H1 (cell line): ENCODE measurements around the gene ANKUB1. TPM values are rescaled to one million over a fixed set of nuclear protein-coding genes. Genes with fewer than 3 reads are reported as not detected.

Experiments used
- CTCF ChIA-PET: fragments of 300-600 bp; sonication (Branson Sonifier 250); formaldehyde crosslinking; loops from one replicate; lab custom pipeline; 2021; ENCODE audit not compliant: partially characterized antibody; lab: Charles Lee
- POLR2A ChIA-PET: fragments of 300-600 bp; sonication (Branson Sonifier 250); formaldehyde crosslinking; loops from one replicate; lab custom pipeline; 2021; ENCODE audit warnings: inconsistent platforms; ENCODE audit not compliant: partially characterized antibody; lab: Charles Lee
- DNase-seq, 2 experiments: peaks; one replicate each; pipeline versions ENCODE4 v3.0.0 to v3.0.0-alpha.2; 2010 to 2022; ENCODE audit warnings: low spot score in 2 of 2, low read depth in 1 of 2, mixed read lengths in 1 of 2
- FAIRE-seq: peaks from 2 replicates; lab custom pipeline; 2011; peaks lifted over from hg19 to GRCh38; lab: Jason Lieb, UNC
- H2AFZ ChIP-seq: 2 replicates; pipeline ENCODE4 v1.8.1; 2012; ENCODE audit warnings: low read length, inconsistent platforms
- H2AK5ac ChIP-seq: 2 replicates; pipeline ENCODE4 v1.6.1; 2013; ENCODE audit warnings: low read depth, low read length
- H2BK120ac ChIP-seq: replicated peaks from 2 replicates; pipeline ENCODE3; 2013; ENCODE audit warnings: low read depth, low read length, inconsistent platforms
- H2BK12ac ChIP-seq: 2 replicates; pipeline ENCODE4 v1.6.1; 2013; ENCODE audit warnings: low read depth, low read length
- H2BK15ac ChIP-seq: 2 replicates; pipeline ENCODE4 v1.6.1; 2013; ENCODE audit warnings: low read length
- H2BK20ac ChIP-seq: 2 replicates; pipeline ENCODE4 v1.6.1; 2013; ENCODE audit warnings: low read length
- H2BK5ac ChIP-seq: 2 replicates; pipeline ENCODE4 v1.6.1; 2013; ENCODE audit warnings: low read depth, low read length
- H3K14ac ChIP-seq: 2 replicates; pipeline ENCODE4 v1.6.1; 2013; ENCODE audit warnings: inconsistent platforms; ENCODE audit not compliant: insufficient read length
- H3K18ac ChIP-seq: 2 replicates; pipeline ENCODE4 v1.6.1; 2013; ENCODE audit warnings: low read length; ENCODE audit errors: extremely low read depth
- H3K23ac ChIP-seq: 2 replicates; pipeline ENCODE4 v1.6.1; 2013; ENCODE audit warnings: inconsistent platforms; ENCODE audit not compliant: insufficient read length
- H3K23me2 ChIP-seq: 2 replicates; pipeline ENCODE4 v1.6.1; 2013; ENCODE audit warnings: low read depth, low read length
- H3K27ac ChIP-seq: 2 replicates; pipeline ENCODE4 v1.6.1; 2011; ENCODE audit warnings: low read depth, low read length, inconsistent platforms
- H3K27me3 ChIP-seq, 4 experiments: replicated peaks in 1 of 4; 1 replicate in 1 of 4; 2 replicates in 3 of 4; pipeline versions ENCODE4 v1.6.1 to v1.8.1; 2011 to 2013; ENCODE audit warnings: low read length in 3 of 4, mild to moderate bottlenecking in 3 of 4, inconsistent platforms in 2 of 4, mixed read lengths in 2 of 4, moderate library complexity in 1 of 4; ENCODE audit not compliant: control insufficient read depth in 3 of 4, insufficient read depth in 3 of 4; ENCODE audit errors: extremely low read depth in 1 of 4
- H3K36me3 ChIP-seq, 4 experiments: 2 replicates each; pipeline versions ENCODE4 v1.6.1 to v1.8.1; 2011 to 2013; ENCODE audit warnings: mild to moderate bottlenecking in 4 of 4, low read length in 3 of 4, moderate library complexity in 2 of 4, control low read depth in 1 of 4, inconsistent platforms in 1 of 4; ENCODE audit not compliant: insufficient read depth in 4 of 4, control insufficient read depth in 2 of 4
- H3K4ac ChIP-seq: replicated peaks from 2 replicates; pipeline ENCODE3; 2013; ENCODE audit warnings: low read length, low read depth, mixed read lengths, inconsistent platforms; ENCODE audit not compliant: insufficient read length
- H3K4me1 ChIP-seq, 4 experiments: replicated peaks in 1 of 4; 1 replicate in 1 of 4; 2 replicates in 3 of 4; pipeline versions ENCODE4 v1.6.1 to v1.8.1; 2011 to 2013; ENCODE audit warnings: low read length in 3 of 4, inconsistent platforms in 2 of 4, mixed read lengths in 1 of 4; ENCODE audit not compliant: insufficient read depth in 4 of 4, control insufficient read depth in 3 of 4
- H3K4me2 ChIP-seq, 2 experiments: 2 replicates each; pipeline versions ENCODE4 v1.6.1 to v1.8.1; 2011 to 2013; ENCODE audit warnings: low read depth in 2 of 2, low read length in 2 of 2, control low read depth in 1 of 2, inconsistent platforms in 1 of 2, mild to moderate bottlenecking in 1 of 2; ENCODE audit not compliant: insufficient read depth in 1 of 2
- H3K4me3 ChIP-seq, 4 experiments: fragments of 200-600, 300-600 bp in 1 of 4; sonication (generic), shearing (Covaris generic), sonication (Bioruptor Twin) in 1 of 4; 2 replicates each; pipeline versions ENCODE4 v1.5.1 to v1.8.1; 2011 to 2016; ENCODE audit warnings: low read length in 4 of 4, low read depth in 3 of 4, control low read depth in 2 of 4, inconsistent platforms in 2 of 4, mild to moderate bottlenecking in 2 of 4, mixed read lengths in 1 of 4, moderate library complexity in 1 of 4; ENCODE audit not compliant: insufficient read depth in 2 of 4; ENCODE audit errors: extremely low read depth in 1 of 4
- H3K56ac ChIP-seq: replicated peaks from 2 replicates; pipeline ENCODE3; 2013; ENCODE audit warnings: low read depth, mild to moderate bottlenecking, mixed read lengths, low read length, inconsistent platforms; ENCODE audit not compliant: insufficient read length
- H3K79me1 ChIP-seq: 2 replicates; pipeline ENCODE4 v1.6.1; 2013; ENCODE audit warnings: low read depth, low read length, control low read depth
- H3K79me2 ChIP-seq, 2 experiments: 2 replicates each; pipeline versions ENCODE4 v1.6.1 to v1.8.1; 2012 to 2013; ENCODE audit warnings: low read length in 2 of 2, mild to moderate bottlenecking in 2 of 2, inconsistent platforms in 1 of 2; ENCODE audit not compliant: insufficient read depth in 2 of 2, control insufficient read depth in 1 of 2
- H3K9ac ChIP-seq, 4 experiments: replicated peaks in 1 of 4; 1 replicate in 1 of 4; 2 replicates in 3 of 4; pipeline versions ENCODE4 v1.6.1 to v1.8.1; 2011 to 2013; ENCODE audit warnings: low read depth in 3 of 4, low read length in 3 of 4, control low read depth in 2 of 4, mild to moderate bottlenecking in 2 of 4, moderate library complexity in 2 of 4, inconsistent platforms in 1 of 4; ENCODE audit errors: extremely low read depth in 1 of 4
- H3K9me3 ChIP-seq, 2 experiments: 2 replicates each; pipeline versions ENCODE4 v1.6.1 to v1.8.1; 2012 to 2013; ENCODE audit warnings: mild to moderate bottlenecking in 2 of 2, moderate library complexity in 2 of 2, control low read depth in 1 of 2, inconsistent platforms in 1 of 2, low read depth in 1 of 2, low read length in 1 of 2, mixed read lengths in 1 of 2; ENCODE audit not compliant: insufficient read depth in 2 of 2
- H4K20me1 ChIP-seq, 2 experiments: replicated peaks in 1 of 2; 2 replicates each; pipeline versions ENCODE3 to v1.8.1; 2011 to 2013; ENCODE audit warnings: inconsistent platforms in 2 of 2, low read length in 2 of 2, mild to moderate bottlenecking in 1 of 2; ENCODE audit not compliant: insufficient read depth in 2 of 2, control insufficient read depth in 1 of 2
- H4K5ac ChIP-seq: 2 replicates; pipeline ENCODE4 v1.6.1; 2013; ENCODE audit warnings: low read length, low read depth, mixed read lengths, inconsistent platforms; ENCODE audit not compliant: insufficient read length
- H4K8ac ChIP-seq: 2 replicates; pipeline ENCODE4 v1.8.0; 2013; ENCODE audit warnings: mild to moderate bottlenecking, moderate library complexity, low read length, inconsistent platforms; ENCODE audit not compliant: insufficient read depth; ENCODE audit errors: extremely low read depth
- H4K91ac ChIP-seq: replicated peaks from 2 replicates; pipeline ENCODE3; 2013; ENCODE audit warnings: low read length, mixed read lengths, inconsistent platforms; ENCODE audit not compliant: insufficient read length
- RBBP5 ChIP-seq: IDR thresholded peaks from 2 replicates; pipeline ENCODE4 v1.7.1; 2012; ENCODE audit warnings: low read depth, mild to moderate bottlenecking, inconsistent platforms, low read length, moderate library complexity, borderline replicate concordance
- TBP ChIP-seq: IDR thresholded peaks from 2 replicates; pipeline ENCODE4 v1.6.1; 2011; ENCODE audit warnings: low read depth, low read length, improper control_type of control experiment
- TEAD4 ChIP-seq: IDR thresholded peaks from 2 replicates; pipeline ENCODE4 v1.6.1; 2012; ENCODE audit warnings: low read depth, low read length, inconsistent platforms, mixed read lengths
- WGBS, 2 experiments: shearing (Covaris generic) in 1 of 2; methylation state at CpG; one replicate each; pipeline versions ENCODE4 v1.1.6 to v1.1.7; 2013 to 2015; ENCODE audit warnings: low lambda C conversion rate in 2 of 2, mixed read lengths in 2 of 2, inconsistent platforms in 1 of 2, low coverage in 1 of 2, missing lambda C conversion rate in 1 of 2; ENCODE audit not compliant: insufficient replicate concordance in 2 of 2, insufficient coverage in 1 of 2, insufficient read length in 1 of 2; ENCODE audit errors: extremely low coverage in 1 of 2, missing lambda C conversion rate in 1 of 2; 5-methylcytosine and 5-hydroxymethylcytosine counted together
- polyA plus RNA-seq, 7 experiments: library from polyadenylated mRNA; depleted of rRNA in 3 of 7; stranded (reverse) in 5 of 7; unstranded in 2 of 7; fragments of >200 nt in 5 of 7; fragments of 200-250 nt in 2 of 7; gene quantifications; 1 replicate in 5 of 7; 2 replicates in 1 of 7; 4 replicates in 1 of 7; pipeline versions ENCODE4 v1.2.1 to v1.2.3, GENCODE V29; 2011 to 2013; ENCODE audit warnings: missing spikeins in 2 of 7, mixed read lengths in 2 of 7
- total RNA-seq: library from RNA; stranded (reverse); fragmentation: NEBNext Ultra II Directional; extraction: Animal tissue kit (Norgen Biotek cat#: 25700); gene quantifications from 2 replicates; pipeline ENCODE4 v1.2.1, GENCODE V29; 2021

The ANKUB1 gene
- total and polyA plus RNA-seq, 2 of the 8 experiments (the other 6 are each of a cell fraction or from before 2014, with no cell fraction given) = not detected

- POLR2A ChIA-PET = interaction anchor here (0.9 kb wide), 1 partner anchor 36 kb away, joined by 3 read pairs; no protein-coding TSS in a partner anchor
- no peaks in the 10 kb centered on the region for H3K4me1 ChIP-seq
- no peak for FAIRE-seq
These were observed 19.5 kb downstream of the ANKUB1 start for GRCh38 chr3:149772861-149773260.

More at GRCh38 chr3:149772861-149773260, 19.5 kb downstream of the ANKUB1 start:
- TF ChIP-seq RBBP5 = 0 out of 2 replicates have a peak, but pooled peaks have one; percentile 62
- peak; percentile 72; the same call in 1 of the 2 replicates for TF ChIP-seq TEAD4
- TF ChIP-seq TBP = no peak
- Histone ChIP-seq H2AFZ (peak overlapping the region; percentile 68; the same call in 1 of the 2 replicates), H2BK20ac (no peak overlapping the region), H2BK5ac (no peak overlapping the region; the same call in 1 of the 2 replicates), H4K91ac (no peak overlapping the region), H3K9me3 (no peaks in the 10 kb centered on the region), H3K14ac (no peak overlapping the region), H3K23ac (no peak overlapping the region), H3K18ac (no peak overlapping the region), H3K4me3 (no peak overlapping the region), H3K4ac (no peak overlapping the region), H4K20me1 (no peaks in the 10 kb centered on the region), H2AK5ac (no peak overlapping the region), H3K27me3 (no peaks in the 10 kb centered on the region; a peak in 1 of 7 replicates), H3K27ac (no peak overlapping the region), H3K9ac (no peak overlapping the region), H3K23me2 (no peaks in the 10 kb centered on the region), H3K56ac (no peak overlapping the region), H2BK12ac (no peak overlapping the region), H4K5ac (no peak overlapping the region), H2BK120ac (no peak overlapping the region), H3K79me2 (no peaks in the 10 kb centered on the region), H3K4me2 (no peak overlapping the region), H2BK15ac (no peak overlapping the region), H3K79me1 (no peaks in the 10 kb centered on the region), H3K36me3 (no peaks in the 10 kb centered on the region), H4K8ac (no peak overlapping the region)
- CTCF ChIA-PET = interaction anchor here (0.9 to 11.0 kb wide), 24 partner anchors 7 to 321 kb away, joined by 3 to 103 read pairs (median 12); partner anchors contain the start of genes ANKUB1 and COMMD2
- WGBS, 2 experiments = 72% methylated on average over 2 of the region's 2 CpGs; no CpG with 5 or more reads in 1 of the 2 experiments
- DNase-seq = no peak
